Activated CD8-positive, alpha-beta memory T cell treated with anti-CD3 and anti-CD28 coated beads, Interleukin-2, amount 50 U/mL, for 48 hours (primary cell): ENCODE results near the gene CPO.
"Not testable (repeated sequence)": the region's sequence is repeated elsewhere in the genome, so short reads cannot be mapped to it uniquely, and the experiment has no call there.

Experiments used
- DNase-seq: peaks from one replicate; pipeline ENCODE4 v3.0.0-alpha.2; 2020

The CPO gene, protein sequence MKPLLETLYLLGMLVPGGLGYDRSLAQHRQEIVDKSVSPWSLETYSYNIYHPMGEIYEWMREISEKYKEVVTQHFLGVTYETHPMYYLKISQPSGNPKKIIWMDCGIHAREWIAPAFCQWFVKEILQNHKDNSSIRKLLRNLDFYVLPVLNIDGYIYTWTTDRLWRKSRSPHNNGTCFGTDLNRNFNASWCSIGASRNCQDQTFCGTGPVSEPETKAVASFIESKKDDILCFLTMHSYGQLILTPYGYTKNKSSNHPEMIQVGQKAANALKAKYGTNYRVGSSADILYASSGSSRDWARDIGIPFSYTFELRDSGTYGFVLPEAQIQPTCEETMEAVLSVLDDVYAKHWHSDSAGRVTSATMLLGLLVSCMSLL

DNA sequence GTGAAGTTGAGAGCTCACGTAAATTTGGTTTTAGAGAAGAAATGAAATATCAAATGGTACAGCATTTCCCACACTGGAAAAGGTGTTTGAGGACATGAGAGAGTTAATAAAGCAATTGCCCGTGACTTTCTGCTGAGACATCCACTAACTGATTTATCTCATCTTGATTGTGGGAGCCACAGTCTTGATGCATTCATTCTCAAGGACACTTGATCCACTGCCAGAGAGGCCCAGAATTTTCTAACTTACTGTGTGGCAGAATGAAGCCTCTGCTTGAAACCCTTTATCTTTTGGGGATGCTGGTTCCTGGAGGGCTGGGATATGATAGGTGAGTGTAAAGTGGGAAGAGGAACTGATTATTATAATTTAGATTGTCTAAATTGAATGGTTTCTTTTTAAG is at the start of gene CPO:
CPO (plus strand) TSS at position 179 of the 400 bp plus-strand sequence; CDS start at position 261, 82 bp downstream.
- DNase-seq, result no peak

- no peak for DNase-seq
Observed at GRCh38 chr2:206890179-206890578, 49.1 kb upstream of the CPO start.

- no peak for DNase-seq
Observed at GRCh38 chr2:206890926-206891325, 48.4 kb upstream of the CPO start.

- no peak for DNase-seq
Observed at GRCh38 chr2:206915121-206915520, 24.2 kb upstream of the CPO start.

DNA sequence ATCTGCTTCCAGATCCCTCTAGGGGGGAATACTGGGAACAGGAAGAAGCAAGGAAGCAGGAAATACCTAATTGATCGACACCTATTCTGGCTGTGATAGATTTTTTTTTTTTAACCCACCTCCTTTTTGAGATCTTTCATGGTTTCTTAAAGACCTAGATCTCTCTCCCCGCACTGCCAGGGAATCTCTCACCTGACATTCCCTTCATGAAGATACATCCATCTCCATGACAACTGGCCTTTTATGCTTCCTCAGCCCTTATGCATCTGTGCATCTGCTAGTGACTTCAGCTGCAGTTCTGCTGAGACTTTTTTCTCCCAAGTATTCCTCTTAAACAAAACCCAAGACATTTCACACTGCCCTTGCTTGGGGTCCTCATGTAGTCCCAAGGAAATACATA is 21.1 kb upstream of the CPO start:
- no peak for DNase-seq

DNA sequence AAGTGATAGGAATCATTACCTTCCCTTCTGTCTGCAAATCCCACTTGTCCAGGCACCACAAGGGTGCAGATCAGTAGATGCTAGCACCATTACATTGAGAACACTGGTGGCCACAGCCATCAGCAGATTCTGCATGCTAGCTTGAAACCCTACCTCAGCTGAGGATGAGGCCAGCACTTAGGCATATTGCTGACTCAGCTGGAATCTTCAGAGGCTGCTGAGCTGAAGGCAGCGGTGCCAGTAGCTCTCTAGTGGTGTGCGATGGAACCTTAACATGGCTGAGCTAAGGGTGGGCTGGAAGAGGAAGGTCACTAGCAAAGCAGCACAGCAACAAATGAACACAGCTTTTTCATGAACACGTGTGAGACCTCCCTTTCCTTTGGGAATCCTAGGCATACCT is 19.0 kb upstream of the CPO start:
- no peak for DNase-seq

GRCh38 chr2:206920951-206921350 is 18.4 kb upstream of the CPO start:
- DNase-seq, result no peak

DNA sequence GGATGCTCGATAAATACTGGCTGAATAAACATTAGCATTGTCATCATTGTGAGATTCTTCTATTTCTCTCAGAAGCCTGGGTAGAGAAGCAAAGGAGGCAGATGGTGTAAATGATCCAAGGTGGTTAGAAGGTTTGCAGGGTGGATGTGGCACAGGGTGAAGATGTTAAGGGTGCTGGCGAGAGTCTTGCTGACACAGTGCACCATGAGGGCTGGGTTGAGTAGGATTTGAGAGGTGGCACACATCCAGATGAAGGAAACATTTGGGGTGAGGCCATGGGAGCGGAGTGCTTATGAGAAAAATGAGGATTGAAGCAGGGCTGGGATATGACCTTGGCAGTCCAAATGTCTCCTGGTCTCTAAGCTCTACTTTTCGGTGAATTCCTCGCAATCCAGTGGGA is 17.8 kb upstream of the CPO start:
- no peak for DNase-seq

GRCh38 chr2:206935991-206936842 is 3.1 kb upstream of the CPO start:
- no peak for DNase-seq

GRCh38 chr2:206936843-206937230 is 2.5 kb upstream of the CPO start:
- no peak for DNase-seq

- DNase-seq, result no peak
Observed at GRCh38 chr2:206937555-206937954, 1.8 kb upstream of the CPO start.

DNA sequence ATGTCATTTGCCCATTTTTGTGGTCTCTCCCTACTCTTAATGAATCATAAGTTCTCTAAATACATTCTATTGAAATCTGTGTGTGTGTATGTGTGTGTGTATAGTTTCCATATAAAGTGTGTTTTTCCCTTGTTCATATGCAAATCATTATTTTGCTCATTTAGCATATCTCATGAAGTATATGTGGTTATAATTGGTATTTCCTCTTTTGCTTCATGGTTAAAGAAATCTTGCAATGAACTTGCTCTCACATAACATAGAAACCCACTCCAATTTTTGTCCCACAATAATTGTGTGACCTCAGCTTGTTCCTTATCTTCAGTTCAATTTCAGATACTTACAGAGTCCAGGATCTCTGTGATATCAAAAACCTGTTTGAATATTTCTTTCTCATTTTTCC is 1.2 kb downstream of the CPO start:
- DNase-seq, result no peak

- DNase-seq, result no peak
Observed at GRCh38 chr2:206942592-206943478, 3.5 kb downstream of the CPO start.

DNA sequence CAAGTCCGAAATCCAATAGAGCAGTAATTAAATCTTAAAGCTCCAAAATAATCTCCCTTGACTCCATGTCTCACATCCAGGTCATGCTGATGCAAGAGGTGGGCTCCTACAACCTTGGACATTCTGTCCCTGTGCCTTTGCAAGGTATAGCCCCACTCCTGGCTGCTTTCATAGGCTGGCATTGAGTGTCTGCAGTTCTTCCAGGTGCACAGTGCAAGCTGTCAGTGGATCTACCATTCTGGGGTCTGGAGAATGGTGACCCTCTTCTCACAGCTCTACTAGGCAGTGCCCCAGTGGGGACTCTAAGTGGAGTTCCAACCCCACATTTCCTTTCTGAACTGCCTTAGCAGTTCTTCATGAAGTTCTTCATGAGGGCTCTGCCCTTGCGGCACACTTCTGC is 14.1 kb downstream of the CPO start:
- DNase-seq, result not testable (repeated sequence)

GRCh38 chr2:206955253-206955652 is 15.9 kb downstream of the CPO start:
- no peak for DNase-seq

DNA sequence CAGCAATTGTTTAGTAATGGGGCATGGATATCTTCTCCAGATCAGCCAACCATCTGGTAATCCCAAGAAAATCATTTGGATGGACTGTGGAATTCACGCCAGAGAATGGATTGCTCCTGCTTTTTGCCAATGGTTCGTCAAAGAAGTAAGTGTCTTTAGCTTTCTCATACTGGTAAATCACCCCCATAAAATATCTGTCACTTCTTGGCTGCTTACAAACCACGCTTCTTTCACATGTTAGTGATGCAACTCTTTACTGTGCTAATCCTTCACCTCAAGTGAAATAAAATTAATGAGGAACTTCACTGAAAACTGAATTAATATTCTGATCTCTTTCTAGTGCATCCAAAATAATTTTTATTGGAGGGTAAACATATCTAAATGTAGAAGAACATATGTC is 18.9 kb downstream of the CPO start:
- no peak for DNase-seq

DNA sequence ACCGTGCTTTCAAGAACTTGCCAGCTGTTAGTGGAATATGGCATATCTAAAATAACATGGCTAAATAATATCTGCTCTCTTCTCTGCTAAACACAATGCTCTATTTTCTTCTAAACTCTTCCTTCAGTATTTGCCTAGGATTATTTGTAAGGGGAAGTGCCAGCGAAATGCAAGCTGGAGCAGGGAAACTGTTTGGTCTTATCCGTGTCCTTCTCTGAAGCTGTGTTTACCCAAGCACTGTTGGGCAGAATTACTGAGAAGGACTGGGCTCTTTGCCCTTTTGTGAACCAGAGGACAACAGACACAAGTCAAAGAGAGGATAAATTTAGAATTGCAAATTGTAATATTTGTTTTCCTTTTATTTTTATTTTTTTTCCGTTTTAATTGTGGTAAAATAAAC is 23.6 kb downstream of the CPO start:
- no peak for DNase-seq

- DNase-seq, result no peak
Observed at GRCh38 chr2:206968134-206969086, 29.1 kb downstream of the CPO start.

DNA sequence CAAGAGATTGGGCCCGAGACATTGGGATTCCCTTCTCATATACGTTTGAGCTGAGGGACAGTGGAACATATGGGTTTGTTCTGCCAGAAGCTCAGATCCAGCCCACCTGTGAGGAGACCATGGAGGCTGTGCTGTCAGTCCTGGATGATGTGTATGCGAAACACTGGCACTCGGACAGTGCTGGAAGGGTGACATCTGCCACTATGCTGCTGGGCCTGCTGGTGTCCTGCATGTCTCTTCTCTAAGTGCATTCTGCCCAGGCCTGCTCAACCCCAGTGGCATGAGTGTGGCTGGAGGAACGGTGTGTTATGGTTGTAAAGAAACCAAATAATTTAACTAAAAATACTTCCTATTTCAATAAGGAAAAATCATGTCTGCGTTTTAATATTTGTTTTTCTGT is 29.9 kb downstream of the CPO start:
- DNase-seq, result no peak

GRCh38 chr2:206970589-206971360 is 31.5 kb downstream of the CPO start:
- no peak for DNase-seq

GRCh38 chr2:206971805-206972204 is 32.5 kb downstream of the CPO start:
- no peak for DNase-seq
